Activated T-helper 1 cell treated with Interleukin-2 at 50 U/mL for 16 hours (primary cell): ENCODE data around the gene SCGB1C2.

Source experiments
- DNase-seq: peaks from one replicate; pipeline ENCODE4 v3.0.0-alpha.2; 2020; ENCODE audit warnings: low read depth

SCGB1C2 gene

DNA sequence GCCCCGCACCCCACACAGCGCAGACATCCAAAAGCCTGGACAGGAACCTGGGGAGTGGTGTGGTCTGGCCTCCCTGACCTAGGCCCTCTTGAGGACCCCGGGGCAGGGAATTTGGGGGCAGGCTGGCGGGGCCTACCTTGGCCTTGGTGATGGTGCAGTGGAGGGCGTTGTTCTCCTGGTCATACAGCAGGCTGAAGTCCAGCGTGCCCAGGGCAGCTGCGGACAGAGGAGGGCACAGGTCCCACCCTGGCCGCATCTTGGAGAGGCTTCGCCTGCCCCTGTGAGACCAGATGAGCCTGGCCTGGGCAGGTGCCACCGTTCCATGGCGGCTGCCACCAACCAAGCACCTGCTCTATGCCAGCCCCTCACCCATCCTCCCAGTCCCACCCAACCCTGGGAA is 35.0 kb downstream of the SCGB1C2 start:
- no peak for DNase-seq

GRCh38 chr17:173166-173911 is 36.0 kb downstream of the SCGB1C2 start:
- no peak for DNase-seq

GRCh38 chr17:177155-177554 is 39.8 kb downstream of the SCGB1C2 start:
- DNase-seq, result no peak

DNA sequence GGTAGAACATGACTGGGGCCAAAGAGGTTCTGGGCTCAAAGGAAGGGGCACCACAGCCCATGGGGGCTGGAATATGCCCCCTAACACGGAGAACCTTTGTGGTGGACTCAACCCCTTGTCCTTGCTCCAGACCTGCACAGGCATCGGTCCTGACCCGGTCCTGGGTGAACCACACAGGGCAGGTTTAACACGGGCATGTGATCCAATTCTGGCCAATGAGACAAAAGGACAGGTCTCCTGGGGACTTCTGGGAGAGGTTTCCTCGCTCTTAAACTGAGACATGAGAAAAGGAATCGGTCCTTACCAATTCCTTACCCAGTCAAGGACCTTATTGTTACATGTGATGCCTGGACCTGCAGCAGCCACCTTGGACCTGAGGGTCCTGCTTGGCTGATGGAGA is 40.4 kb downstream of the SCGB1C2 start:
- no peak for DNase-seq

GRCh38 chr17:178292-179065 is 41.1 kb downstream of the SCGB1C2 start:
- DNase-seq, result no peak

GRCh38 chr17:179066-179432 is 41.7 kb downstream of the SCGB1C2 start:
- no peak for DNase-seq

DNA sequence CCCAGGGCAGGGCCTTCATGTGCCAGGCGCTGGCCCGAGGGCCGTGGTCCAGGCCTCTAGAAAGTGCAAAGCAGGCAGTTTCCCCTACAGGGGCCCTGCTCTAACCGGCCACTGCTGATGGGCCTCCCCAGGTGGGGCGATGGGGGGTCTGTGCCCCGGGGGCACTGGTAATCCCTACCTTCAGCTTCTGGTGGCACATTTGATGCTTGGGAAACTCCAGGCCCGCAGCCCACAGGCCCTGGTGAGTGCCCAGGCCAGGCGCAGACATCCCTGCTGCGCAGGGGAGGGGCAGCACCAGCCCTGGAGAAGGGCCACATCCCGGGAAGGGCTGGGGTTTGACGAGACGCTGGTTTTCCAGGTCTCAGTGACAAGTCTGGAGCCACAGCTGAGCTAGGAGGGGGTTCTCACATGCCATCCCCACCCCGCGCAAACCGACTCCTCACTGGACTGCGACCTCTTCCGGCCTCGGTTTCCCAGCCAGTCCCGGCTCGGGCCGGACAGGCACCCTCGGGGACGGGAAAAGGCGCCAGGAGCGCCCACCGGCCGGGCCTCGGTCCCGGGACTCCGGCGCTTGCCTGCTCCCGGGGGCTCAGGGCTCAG is 42.5 kb downstream of the SCGB1C2 start:
- DNase-seq, result no peak

DNA sequence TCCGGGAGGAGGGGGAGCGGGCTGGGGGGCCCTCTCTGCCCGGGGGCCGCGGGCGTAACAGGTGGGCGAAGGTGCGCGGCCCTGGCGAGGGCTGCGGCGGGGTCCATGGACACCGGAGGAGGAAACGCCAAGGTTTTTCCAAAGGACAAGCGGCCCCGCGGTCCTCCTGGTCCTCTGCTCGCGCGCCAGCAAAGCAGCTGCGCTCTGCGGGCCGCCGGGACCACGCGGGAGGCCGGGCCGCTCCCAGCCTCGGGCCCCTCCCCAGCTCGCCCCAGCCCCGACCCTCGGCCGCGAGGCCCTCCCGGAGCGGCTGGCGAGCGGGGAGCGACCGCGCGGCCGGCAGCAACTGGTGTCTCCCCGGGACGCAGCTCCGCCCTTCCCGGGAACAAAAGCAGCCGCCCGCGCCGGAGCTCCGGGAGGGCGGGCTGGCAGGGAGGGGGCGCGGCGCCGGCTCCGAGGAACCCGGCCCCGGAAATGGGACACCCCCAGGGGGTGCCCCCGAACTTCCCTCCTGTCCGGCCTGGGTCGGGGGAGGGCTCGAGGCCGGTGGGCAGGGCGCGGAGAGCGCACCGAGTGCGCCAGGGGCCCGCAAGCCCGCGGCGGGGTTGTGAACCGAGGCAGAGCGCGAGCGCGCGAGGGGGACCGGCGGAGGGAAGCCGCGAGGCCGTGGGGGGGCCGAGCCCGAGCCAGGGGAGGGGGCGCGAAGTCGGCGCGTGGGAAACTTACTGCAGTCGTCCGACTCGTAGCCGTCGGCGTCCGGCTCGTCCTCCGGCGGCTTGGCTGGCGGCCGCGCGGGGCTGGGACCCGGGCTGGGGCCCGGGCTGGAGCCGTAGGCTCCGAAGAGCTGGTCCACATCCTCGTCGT is 43.2 kb downstream of the SCGB1C2 start:
- DNase-seq, result no peak

GRCh38 chr17:181245-182049 is 44.1 kb downstream of the SCGB1C2 start, which contains the start of gene DOC2B:
DOC2B (minus strand) TSS chr17:181650; CDS start chr17:181479, 171 bp downstream.
- DNase-seq, result no peak

DNA sequence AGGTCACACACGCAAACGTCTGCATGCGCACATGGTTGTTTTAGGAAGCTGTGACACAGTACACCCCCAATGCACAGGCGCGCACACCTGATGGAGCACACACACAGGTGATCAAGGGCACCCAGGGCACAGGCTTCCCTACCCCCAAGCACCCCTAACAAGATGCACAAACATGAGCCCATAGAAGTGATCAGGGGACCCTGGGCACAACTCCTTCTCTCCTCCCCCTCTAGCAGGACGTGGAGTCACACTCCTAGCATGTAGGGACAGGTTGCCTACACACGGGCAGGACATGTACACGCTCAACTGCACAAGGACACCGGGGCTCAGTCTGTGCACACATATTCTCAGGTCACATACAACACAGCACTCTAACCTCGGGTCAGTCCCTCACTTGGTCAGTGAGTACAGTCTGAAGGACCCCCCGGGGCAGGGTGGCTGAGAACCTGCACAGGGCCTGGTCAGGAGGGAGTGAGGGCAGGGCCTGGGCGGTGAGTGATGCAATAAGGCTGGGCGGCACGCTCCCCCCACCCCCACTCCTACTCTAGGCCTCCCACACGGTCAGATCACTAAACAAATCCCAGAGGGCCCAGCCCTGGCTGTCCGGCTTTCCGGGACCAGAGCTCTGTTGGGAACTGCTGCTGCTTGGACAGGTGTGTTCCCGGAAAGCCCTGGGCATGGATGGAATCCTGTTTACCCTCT is 44.8 kb downstream of the SCGB1C2 start:
- no peak for DNase-seq

DNA sequence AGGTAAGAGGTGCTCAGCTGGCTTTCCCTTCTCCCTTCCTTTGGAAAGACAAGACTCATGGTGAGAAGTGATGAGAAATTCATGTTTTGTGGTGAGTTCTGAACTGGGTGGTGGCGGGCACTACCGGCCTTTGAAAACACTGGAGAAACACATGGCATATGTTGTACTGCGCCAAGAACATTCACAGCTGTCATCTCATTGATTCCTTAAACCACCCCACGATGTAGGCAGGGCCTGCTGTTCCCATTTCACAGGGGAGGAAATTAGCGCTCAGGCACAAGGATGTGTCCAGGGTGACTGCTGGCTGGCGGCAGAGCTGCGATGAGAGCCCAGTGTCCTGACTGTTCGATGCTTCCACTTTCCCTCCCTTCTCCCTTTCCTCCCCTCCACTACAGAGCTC is 45.7 kb downstream of the SCGB1C2 start:
- DNase-seq, result no peak

DNA sequence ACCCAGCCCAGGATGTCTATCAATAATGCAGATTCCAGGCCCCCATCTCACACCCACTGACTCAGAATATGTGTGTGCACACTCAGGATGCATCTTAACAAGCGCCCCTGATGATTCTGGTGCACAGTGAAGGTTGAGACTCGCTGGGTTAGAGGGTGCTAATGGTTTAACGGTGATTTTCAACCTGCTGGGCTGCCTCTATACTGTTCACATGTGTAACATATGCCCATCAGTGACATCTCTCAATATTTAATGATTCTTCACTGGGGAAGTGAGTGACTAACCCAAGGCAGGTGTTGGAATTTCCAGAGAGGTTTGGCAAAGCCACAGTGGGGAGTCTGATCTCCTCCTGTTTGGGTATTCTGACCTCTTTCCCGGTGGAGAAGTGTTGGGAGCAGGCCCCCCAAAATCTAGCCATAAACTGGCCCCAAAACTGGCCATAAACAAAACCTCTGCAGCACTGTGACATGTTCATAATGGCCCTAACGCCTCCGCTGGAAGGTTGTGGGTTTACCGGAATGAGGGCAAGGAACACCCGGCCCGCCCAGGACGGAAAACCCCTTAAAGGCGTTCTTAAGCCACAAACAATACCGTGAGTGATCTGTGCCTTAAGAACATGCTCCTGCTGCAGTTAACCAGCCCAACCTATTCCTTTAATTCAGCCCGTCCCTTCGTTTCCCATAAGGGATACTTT is 48.2 kb downstream of the SCGB1C2 start:
- DNase-seq, result no peak

GRCh38 chr17:187130-187529 is 49.8 kb downstream of the SCGB1C2 start:
- DNase-seq, result no peak
